ENCODE measurements around the gene TMEM101.
"Not testable (repeated sequence)": the region's sequence is repeated elsewhere in the genome, so short reads cannot be mapped to it uniquely, and the experiment has no call there.

Gene TMEM101

GRCh38 chr17:44000141-44000860 is 14.5 kb downstream of the TMEM101 start:
- no peak for DNase-seq

- no peak for DNase-seq
Observed at GRCh38 chr17:43999024-43999423, 15.7 kb downstream of the TMEM101 start.

- no peak for DNase-seq
Observed at GRCh38 chr17:43998552-43998951, 16.2 kb downstream of the TMEM101 start.

GRCh38 chr17:43997180-43997579 is 17.6 kb downstream of the TMEM101 start:
- not testable (repeated sequence) for DNase-seq

GRCh38 chr17:43995150-43995471 is 19.7 kb downstream of the TMEM101 start:
- DNase-seq: no peak

GRCh38 chr17:43994272-43995149 is 20.3 kb downstream of the TMEM101 start:
- peak; percentile 80 to 85 for DNase-seq

GRCh38 chr17:43992641-43993040 is 22.1 kb downstream of the TMEM101 start:
- no peak for DNase-seq

GRCh38 chr17:43988301-43988700 is 26.5 kb downstream of the TMEM101 start:
- no peak for DNase-seq

- DNase-seq: no peak
Observed at GRCh38 chr17:43987131-43988021, 27.4 kb downstream of the TMEM101 start.

GRCh38 chr17:43986225-43986981 is 28.4 kb downstream of the TMEM101 start:
- DNase-seq: no peak

GRCh38 chr17:43984521-43984920 is 30.2 kb downstream of the TMEM101 start:
- no peak for DNase-seq

GRCh38 chr17:43983515-43984411 is 31.0 kb downstream of the TMEM101 start:
- DNase-seq: peak; percentile 47 to 59

GRCh38 chr17:43983196-43983514 is 31.6 kb downstream of the TMEM101 start:
- no peak for DNase-seq

GRCh38 chr17:43982171-43982570 is 32.6 kb downstream of the TMEM101 start:
- DNase-seq: no peak

- DNase-seq: no peak
Observed at GRCh38 chr17:43979671-43980070, 35.1 kb downstream of the TMEM101 start.

GRCh38 chr17:43979011-43979410 is 35.8 kb downstream of the TMEM101 start:
- DNase-seq: no peak

GRCh38 chr17:43978078-43978477 is 36.7 kb downstream of the TMEM101 start:
- no peak for DNase-seq

GRCh38 chr17:43976963-43977837 is 37.6 kb downstream of the TMEM101 start:
- no peak for DNase-seq

- no peak for DNase-seq
Observed at GRCh38 chr17:43975898-43976297, 38.9 kb downstream of the TMEM101 start.
